ENCODE measurements around the gene SCYGR6. TPM values are rescaled to one million over a fixed set of nuclear protein-coding genes. Genes with fewer than 3 reads are reported as not detected.

SCYGR6 gene
- total RNA-seq, 1 experiment from 2014 or later, result not detected

DNA sequence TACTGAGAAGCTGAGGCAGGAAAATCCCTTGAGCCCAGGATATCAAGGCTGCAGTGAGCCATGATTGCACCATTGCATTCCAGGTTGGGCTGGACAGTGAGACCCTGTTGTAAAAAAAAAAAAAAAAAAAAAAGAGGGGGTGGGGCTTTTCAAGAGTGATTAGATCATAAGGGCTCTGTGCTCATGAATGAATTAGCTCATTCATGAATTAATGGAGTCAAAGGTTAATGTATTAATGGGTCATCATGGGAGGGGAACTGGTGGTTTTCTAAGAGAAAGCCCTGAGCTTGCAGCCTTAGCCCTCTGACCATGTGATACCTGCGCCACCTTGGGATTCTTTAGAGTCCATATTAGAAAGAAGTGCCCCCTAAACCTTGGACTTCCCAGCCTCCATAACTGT lies 11.3 kb downstream of the SCYGR6 start:
- no peak for DNase-seq (ENCODE audit: low read depth)

DNA sequence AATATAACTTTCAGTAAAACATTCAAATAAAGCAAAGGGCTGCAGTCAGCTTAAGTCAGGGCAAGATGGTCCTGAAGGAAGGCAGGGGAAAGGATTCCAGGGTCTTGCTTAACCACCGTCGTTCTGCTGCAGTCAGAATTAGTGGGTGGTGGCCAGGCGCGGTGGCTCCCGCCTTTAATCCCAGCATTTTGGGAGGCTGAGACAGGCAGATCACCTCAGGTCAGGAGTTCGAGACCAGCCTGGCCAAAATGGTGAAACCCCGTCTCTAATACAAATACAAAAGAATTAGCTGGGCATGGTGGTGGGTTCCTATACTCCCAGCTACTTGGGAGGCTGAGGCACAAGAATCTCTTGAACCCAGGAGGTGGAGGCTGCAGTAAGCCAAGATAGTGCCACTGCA lies 13.6 kb downstream of the SCYGR6 start:
- DNase-seq (ENCODE audit: low read depth), result no peak

DNA sequence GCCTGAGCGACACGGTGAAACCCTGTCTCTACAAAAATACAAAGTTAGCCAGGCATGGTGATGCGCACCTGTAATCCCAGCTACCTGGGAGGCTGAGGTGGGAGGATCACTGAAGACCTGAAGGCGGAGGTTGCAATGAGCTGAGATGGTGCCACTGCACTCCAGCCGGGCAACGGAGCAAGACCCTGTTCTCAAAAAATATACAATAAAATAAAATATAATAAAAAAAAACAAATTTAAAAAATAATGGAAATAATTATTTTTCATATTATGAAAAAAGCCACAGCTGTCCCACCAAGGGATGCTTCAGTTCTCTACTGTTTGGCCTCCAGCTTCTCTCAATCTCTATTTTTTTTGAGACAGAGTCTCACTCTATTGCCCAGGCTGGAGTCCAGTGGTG lies 17.2 kb downstream of the SCYGR6 start:
- no peak for DNase-seq (ENCODE audit: low read depth)

DNA sequence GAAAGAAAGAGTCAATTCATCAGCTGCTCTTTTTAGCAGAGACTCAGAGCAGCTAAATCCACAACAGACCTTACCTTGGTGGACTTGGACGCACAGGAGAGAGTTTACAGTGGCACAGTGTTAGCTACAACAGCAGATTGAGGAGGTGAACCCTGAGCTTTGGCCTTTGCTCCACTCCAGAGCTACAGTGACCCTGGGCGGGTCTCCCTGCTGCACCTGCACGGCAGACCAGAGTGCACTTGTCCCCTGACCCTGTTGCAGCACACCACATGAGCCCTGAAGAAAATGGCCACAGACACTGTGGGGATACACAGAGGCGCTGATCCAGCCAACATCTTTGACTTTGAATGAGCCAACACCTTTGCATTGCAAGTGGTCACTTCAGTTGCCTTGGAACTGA lies 17.7 kb downstream of the SCYGR6 start:
- no peak for DNase-seq (ENCODE audit: low read depth)

DNA sequence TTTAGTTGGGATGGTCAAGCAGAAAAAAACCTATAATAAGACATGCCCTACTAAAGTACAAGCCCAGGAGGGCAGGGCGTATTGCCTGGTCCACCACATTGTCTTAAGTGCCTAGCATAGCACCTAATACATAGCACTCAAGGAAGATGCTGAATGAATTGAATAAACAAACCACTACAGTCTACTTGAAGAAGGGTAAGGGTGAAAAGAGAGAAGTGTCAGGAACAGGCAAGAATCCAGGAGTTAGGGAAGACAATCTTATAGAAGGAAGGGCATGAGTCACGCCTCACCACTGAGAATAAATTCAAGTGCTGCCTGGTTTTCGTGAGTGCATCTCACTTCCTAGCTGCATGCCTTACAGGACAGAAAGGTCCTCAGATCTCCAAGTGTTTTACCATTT lies 20.6 kb downstream of the SCYGR6 start:
- peak; percentile 73 for DNase-seq (ENCODE audit: low read depth)

DNA sequence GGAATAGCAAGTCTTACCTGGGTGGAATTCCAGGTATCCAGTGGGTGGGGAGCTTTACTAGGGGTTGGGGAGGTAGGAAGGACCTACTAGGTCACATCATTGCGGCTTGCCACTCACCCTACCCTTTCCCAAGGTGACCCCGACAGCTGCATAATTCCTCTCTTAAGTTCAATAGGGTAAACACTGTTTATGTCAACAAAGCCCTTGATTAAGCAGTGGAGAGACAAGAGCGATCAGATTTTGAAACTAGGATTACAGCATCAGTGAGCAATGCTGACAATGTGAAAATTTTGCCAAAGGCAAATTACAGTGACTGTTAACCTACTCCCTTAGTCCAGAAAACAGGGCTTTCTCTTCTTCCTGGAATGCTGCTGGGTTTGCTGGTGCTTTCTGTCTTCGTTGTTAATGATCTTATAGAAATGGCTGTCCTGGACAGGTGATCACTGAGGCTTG lies 21.3 kb downstream of the SCYGR6 start:
- DNase-seq (ENCODE audit: low read depth), result peak; percentile 75

DNA sequence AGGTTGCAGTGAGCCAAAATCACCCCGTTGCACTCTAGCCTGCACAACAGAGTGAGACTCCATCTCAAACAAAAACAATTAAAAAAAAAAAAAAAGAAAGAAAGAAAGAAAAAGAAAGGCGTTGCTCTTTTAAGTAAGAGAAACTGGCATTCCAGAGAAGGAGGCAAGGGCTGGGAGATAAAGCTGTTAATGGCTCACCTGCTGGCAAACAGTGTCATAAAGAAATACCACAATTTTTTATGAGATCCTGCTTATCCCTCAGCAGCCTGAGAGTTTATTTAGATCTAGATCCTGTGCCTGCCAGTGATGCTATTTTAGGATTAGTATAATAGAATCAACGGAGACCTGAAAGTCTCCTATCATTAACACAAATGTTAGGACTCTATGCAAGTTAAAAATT lies 23.0 kb downstream of the SCYGR6 start:
- DNase-seq (ENCODE audit: low read depth), result no peak

DNA sequence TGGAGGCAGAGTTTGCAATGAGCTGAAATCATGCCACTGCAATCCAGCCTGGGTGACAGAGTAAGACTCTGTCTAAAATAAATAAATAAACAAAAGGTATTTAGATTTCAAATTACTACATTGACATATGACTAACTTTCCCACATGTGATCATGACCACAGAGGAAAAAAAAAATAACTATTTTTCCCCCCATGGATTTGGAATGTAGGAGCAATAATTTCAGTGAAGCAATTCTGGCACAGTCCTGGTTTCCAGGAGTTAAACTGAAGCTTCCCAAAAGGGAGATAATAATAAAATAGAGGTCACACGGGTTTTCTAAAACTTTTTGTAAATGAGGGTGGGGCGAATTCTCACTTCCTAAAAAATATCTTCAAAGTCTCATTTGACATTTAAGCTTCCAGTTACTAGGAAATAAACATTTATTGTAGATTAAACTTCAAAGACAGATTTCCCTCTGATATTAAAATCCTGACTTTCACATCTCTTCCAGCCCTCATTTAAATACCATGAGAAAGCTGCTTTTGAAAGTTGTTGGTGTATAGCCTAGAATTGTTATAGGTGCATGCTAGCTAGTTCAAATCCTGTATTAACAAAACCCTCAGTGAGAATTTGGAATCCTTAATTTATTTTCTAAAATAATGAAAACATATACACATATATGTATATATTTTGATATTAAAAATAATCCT lies 27.4 kb downstream of the SCYGR6 start:
- no peak for DNase-seq (ENCODE audit: low read depth)

DNA sequence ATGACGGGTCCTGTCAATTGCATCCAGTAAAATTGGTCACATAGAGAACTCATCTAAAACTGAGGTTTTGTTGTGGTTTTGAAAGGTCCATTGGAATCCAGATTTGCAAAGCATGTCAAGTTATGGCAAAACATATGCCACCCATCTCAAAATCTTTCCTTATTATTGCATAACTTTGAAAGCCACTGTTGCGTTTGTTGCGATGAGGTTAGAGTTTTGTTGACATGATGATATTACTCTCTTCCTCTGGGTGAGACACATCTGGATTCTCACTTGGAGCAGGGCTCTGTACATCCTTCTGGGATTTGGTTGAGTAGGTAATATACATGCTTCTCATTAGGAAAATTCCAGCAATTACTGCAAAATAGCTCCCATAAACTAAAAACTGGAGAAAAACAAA lies 37.4 kb downstream of the SCYGR6 start:
- DNase-seq (ENCODE audit: low read depth), result no peak

DNA sequence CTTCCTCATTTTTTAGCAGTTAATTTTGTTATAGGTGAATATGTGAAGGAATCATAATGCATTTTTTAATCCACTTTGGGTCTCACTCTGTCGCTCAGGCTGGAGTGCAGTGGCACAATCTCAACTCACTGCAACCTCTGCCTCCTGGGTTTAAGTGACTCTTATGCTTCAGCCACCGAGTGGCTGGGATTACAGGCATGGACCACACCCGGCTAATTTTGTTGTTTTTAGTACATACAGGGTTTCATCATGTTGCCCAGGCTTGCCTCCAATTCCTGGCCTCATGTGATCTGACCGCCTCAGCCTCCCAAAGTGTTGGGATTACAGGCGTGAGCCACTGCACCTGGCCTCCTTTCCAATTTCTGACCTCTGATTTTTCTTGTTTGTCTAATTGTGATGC lies 40.3 kb downstream of the SCYGR6 start:
- no peak for DNase-seq (ENCODE audit: low read depth)

DNA sequence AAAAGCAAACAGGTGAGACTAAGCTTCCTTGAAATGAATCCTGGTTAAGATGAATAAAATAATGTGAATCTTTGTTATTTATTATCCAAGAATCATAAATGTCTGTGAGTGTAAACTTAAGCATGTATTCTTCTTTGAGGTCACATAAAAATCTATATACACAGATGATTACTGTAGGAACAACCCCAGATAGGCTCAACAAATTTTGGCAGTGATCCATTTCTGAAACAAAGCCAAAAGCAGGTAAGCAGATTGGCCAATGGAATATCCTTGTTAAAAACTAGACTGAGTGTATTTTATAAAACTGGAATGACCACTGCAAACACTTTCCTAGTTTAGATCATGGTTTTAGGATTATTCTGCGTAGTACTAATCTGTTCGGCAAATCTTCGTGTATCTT lies 46.6 kb downstream of the SCYGR6 start:
- no peak for DNase-seq (ENCODE audit: low read depth)

DNA sequence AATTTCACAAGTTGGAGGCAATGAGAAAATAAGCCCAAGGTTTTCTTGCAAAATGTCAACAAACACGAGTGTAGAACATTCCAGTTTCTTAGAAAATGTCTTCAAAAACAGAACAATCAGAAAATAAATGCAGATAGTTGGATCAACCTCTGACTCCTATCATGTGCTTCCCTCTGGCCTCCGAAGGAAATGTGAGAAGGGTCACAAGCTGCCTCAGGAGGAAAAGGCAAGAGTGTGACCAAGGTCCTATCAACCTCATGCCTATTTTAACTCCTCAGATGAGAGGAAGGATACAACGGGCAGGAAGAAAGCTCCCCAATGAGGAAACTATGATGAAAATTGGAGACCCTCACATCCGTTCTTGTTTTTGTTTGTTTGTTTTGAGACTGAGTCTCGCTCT lies 50.1 kb downstream of the SCYGR6 start:
- DNase-seq (ENCODE audit: low read depth), result no peak

Other genes starting within 250 kb of the SCYGR6 start
- gene SCYGR2, start 125.9 kb downstream of the SCYGR6 start, total RNA-seq (2014; rRNA removed; shearing (Covaris generic)), result not detected in 2 replicates
- gene SCYGR3, start 109.9 kb downstream of the SCYGR6 start, total RNA-seq (2014; rRNA removed; shearing (Covaris generic)), result not detected in 2 replicates
- not detected in 2 replicates for gene SCYGR4, start 107.3 kb downstream of the SCYGR6 start, total RNA-seq (2014; rRNA removed; shearing (Covaris generic))
- gene SCYGR5, start 58.0 kb downstream of the SCYGR6 start, total RNA-seq (2014; rRNA removed; shearing (Covaris generic)), result not detected in 2 replicates
- gene SLC19A3, start 6.7 kb downstream of the SCYGR6 start, total RNA-seq (2014; rRNA removed; shearing (Covaris generic)), result not detected in 2 replicates
- gene SCYGR7, start 3.6 kb upstream of the SCYGR6 start, total RNA-seq (2014; rRNA removed; shearing (Covaris generic)), result not detected in 2 replicates
- gene SCYGR8, start 21.1 kb upstream of the SCYGR6 start, total RNA-seq (2014; rRNA removed; shearing (Covaris generic)), result not detected in 2 replicates
- gene CCL20, start 89.1 kb upstream of the SCYGR6 start, total RNA-seq (2014; rRNA removed; shearing (Covaris generic)), result not detected in 2 replicates
- 0.30 TPM in 1 of 2 replicates, not detected in the other for gene DAW1, start 146.9 kb upstream of the SCYGR6 start, total RNA-seq (2014; rRNA removed; shearing (Covaris generic))

Data from M059J (cell line).